Measurements from ENCODE around the gene TTLL9. TPM values are rescaled to one million over a fixed set of nuclear protein-coding genes. Genes with fewer than 3 reads are reported as not detected.

TTLL9 gene
- total RNA-seq, 2 donors from 2014 or later: not detected

- no peaks in the 10 kb centered on the region for H3K36me3 ChIP-seq
- H3K9me3 ChIP-seq: no peaks in the 10 kb centered on the region
- TF ChIP-seq CTCF (IDR thresholded peaks at IDR 0.05): no peak
- no peak overlapping the region for H3K27ac ChIP-seq
- H3K4me1 ChIP-seq (ENCODE audit: control insufficient read depth in 1 of 2, low read depth in 2 of 2): no peaks in the 10 kb centered on the region
- DNase-seq (ENCODE audit: low spot score) (no peak), ATAC-seq (ENCODE audit: insufficient number of reproducible peaks, low FRiP score, low read depth) (no peak)
- no peak overlapping the region for H3K4me3 ChIP-seq
- H3K27me3 ChIP-seq (replicated peaks; ENCODE audit: insufficient read depth): no peaks in the 10 kb centered on the region
Measured at GRCh38 chr20:31975874-31976273, 105.4 kb downstream of the TTLL9 start.

GRCh38 chr20:31977080-31977479 is 106.6 kb downstream of the TTLL9 start:
- no peak for TF ChIP-seq CTCF (IDR thresholded peaks at IDR 0.05)
- Histone ChIP-seq H3K27ac (no peak overlapping the region), H3K36me3 (no peaks in the 10 kb centered on the region), H3K27me3 (replicated peaks; ENCODE audit: insufficient read depth) (no peaks in the 10 kb centered on the region), H3K4me1 (ENCODE audit: control insufficient read depth in 1 of 2, low read depth in 2 of 2) (no peaks in the 10 kb centered on the region), H3K4me3 (no peak overlapping the region), H3K9me3 (no peaks in the 10 kb centered on the region)
- ATAC-seq (ENCODE audit: insufficient number of reproducible peaks, low FRiP score, low read depth): no peak
- no peak for DNase-seq (ENCODE audit: low spot score)

GRCh38 chr20:31979713-31980426 is 109.4 kb downstream of the TTLL9 start:
- Histone ChIP-seq H3K27me3 (replicated peaks; ENCODE audit: insufficient read depth) (no peaks in the 10 kb centered on the region), H3K4me1 (ENCODE audit: control insufficient read depth in 1 of 2, low read depth in 2 of 2) (no peaks in the 10 kb centered on the region), H3K9me3 (no peaks in the 10 kb centered on the region), H3K36me3 (no peaks in the 10 kb centered on the region), H3K27ac (no peak overlapping the region), H3K4me3 (no peak overlapping the region)
- no peak for TF ChIP-seq CTCF (IDR thresholded peaks at IDR 0.05)
- DNase-seq (ENCODE audit: low spot score): no peak
- ATAC-seq (ENCODE audit: insufficient number of reproducible peaks, low FRiP score, low read depth): no peak

- H3K27me3 ChIP-seq (replicated peaks; ENCODE audit: insufficient read depth): no peaks in the 10 kb centered on the region
- no peak for ATAC-seq (ENCODE audit: insufficient number of reproducible peaks, low FRiP score, low read depth)
- H3K4me3 ChIP-seq: no peak overlapping the region
- no peak overlapping the region for H3K27ac ChIP-seq
- H3K9me3 ChIP-seq: no peaks in the 10 kb centered on the region
- TF ChIP-seq CTCF (IDR thresholded peaks at IDR 0.05): no peak
- H3K4me1 ChIP-seq (ENCODE audit: control insufficient read depth in 1 of 2, low read depth in 2 of 2): no peaks in the 10 kb centered on the region
- no peak for DNase-seq (ENCODE audit: low spot score)
- H3K36me3 ChIP-seq: no peaks in the 10 kb centered on the region
Measured at GRCh38 chr20:31981784-31982183, 111.3 kb downstream of the TTLL9 start.

GRCh38 chr20:31984981-31985471 is 114.6 kb downstream of the TTLL9 start:
- TF ChIP-seq CTCF (IDR thresholded peaks at IDR 0.05): no peak
- Histone ChIP-seq H3K4me1 (ENCODE audit: control insufficient read depth in 1 of 2, low read depth in 2 of 2) (no peaks in the 10 kb centered on the region), H3K9me3 (no peaks in the 10 kb centered on the region), H3K27ac (no peak overlapping the region), H3K4me3 (no peak overlapping the region), H3K36me3 (no peaks in the 10 kb centered on the region), H3K27me3 (replicated peaks; ENCODE audit: insufficient read depth) (no peaks in the 10 kb centered on the region)
- no peak for ATAC-seq (ENCODE audit: insufficient number of reproducible peaks, low FRiP score, low read depth)
- no peak for DNase-seq (ENCODE audit: low spot score)

Measured in thoracic aorta (tissue), 2 donors.